Stimulated activated naive CD8-positive, alpha-beta T cell treated with anti-CD3 and anti-CD28 coated beads, Interleukin-15, amount 100 ng/mL, for 72 hours (primary cell): Measurements from ENCODE around the gene SIL1.
A peak's percentile ranks its signal among the peaks of the same experiment; 100 is the strongest.
"Not testable (repeated sequence)": the region's sequence is repeated elsewhere in the genome, so short reads cannot be mapped to it uniquely, and the experiment has no call there.

Source experiments
- ATAC-seq: fragments of 150-1000 bp; cut with Tn5 transposase; 2 replicates; pipeline ENCODE4 v1.10.0; 2021; ENCODE audit warnings: mild to moderate bottlenecking, moderate library complexity
- DNase-seq, 2 donors: peaks; one replicate each; pipeline ENCODE4 v3.0.0; 2021 to 2022
- H3K27ac Mint-ChIP-seq, 2 donors: one replicate each; pipeline ENCODE4 v1.8.0; 2022; ENCODE audit warnings: mild to moderate bottlenecking in 2 of 2, mixed read lengths in 2 of 2, moderate library complexity in 2 of 2
- H3K27me3 Mint-ChIP-seq: one replicate; pipeline ENCODE4 v1.8.0; 2022; ENCODE audit warnings: mixed read lengths
- H3K4me1 Mint-ChIP-seq: one replicate; pipeline ENCODE4 v1.8.0; 2022; ENCODE audit warnings: mild to moderate bottlenecking, mixed read lengths
- H3K4me3 Mint-ChIP-seq, 2 donors: one replicate each; pipeline ENCODE4 v1.8.0; 2022; ENCODE audit warnings: mild to moderate bottlenecking in 2 of 2, mixed read lengths in 2 of 2, moderate library complexity in 1 of 2
- H3K9me3 Mint-ChIP-seq, 2 donors: one replicate each; pipeline ENCODE4 v1.8.0; 2022; ENCODE audit warnings: mixed read lengths in 2 of 2

Gene SIL1

DNA sequence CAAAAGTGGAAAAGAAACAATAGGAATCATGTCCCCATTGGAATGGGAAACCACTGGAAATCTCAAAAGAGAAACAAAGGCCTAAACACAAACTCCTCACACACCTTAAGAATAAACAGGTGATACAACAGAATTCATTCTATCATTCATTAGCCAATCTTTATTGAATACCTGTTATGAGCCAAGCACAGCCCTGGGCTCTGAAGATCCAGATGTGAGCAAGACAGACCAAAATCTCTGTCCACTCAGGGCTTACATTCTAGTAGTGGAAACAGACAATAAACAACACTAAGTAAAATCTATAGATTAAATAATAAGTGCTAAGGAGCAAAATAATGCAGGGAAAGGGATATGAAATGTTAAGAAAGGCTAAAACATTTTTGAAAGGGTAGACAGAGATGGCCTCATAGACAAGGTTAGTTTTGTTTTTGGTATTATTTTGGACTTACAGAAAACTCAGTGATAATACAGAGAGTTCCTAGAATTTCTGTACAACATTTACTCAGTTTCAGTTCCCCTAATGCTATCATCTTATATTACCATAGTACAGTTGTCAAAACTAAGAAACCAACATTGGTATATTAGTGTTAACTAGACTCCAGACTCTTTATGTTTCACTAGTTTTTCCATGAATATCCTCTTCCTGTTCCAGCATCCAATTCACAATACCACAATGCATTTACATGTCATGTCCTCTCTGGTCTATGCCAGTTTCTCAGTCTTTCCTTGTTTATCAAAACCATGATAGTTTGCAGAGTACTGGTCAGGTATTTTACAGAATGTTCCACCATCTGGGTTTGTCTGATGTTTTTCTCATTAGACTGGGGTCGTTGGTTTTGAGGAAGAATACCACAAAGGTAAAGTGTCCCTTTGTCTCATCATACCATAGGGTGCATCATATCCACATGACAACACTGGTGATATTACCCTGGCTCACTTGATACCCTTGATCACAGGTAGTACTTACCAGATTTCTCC lies 103.7 kb downstream of the SIL1 start:
- H3K9me3 Mint-ChIP-seq: no peaks in the 10 kb centered on the region
- H3K27ac Mint-ChIP-seq: peak overlapping the region in 1 of 2 donors; percentile 41
- ATAC-seq (peak; percentile 80), DNase-seq (no peak)
- H3K4me1 Mint-ChIP-seq: peaks cover 21% of the 10 kb centered on the region
- peak overlapping the region in 1 of 2 donors; percentile 6 for H3K4me3 Mint-ChIP-seq
- H3K27me3 Mint-ChIP-seq: no peaks in the 10 kb centered on the region

GRCh38 chr5:139092741-139093343 lies 105.3 kb downstream of the SIL1 start:
- DNase-seq (no peak), ATAC-seq (no peak)
- H3K27me3 Mint-ChIP-seq: no peaks in the 10 kb centered on the region
- no peak overlapping the region for H3K4me3 Mint-ChIP-seq
- no peaks in the 10 kb centered on the region for H3K9me3 Mint-ChIP-seq
- H3K27ac Mint-ChIP-seq: peak overlapping the region in 1 of 2 donors; percentile 4
- peaks cover 36% of the 10 kb centered on the region for H3K4me1 Mint-ChIP-seq

DNA sequence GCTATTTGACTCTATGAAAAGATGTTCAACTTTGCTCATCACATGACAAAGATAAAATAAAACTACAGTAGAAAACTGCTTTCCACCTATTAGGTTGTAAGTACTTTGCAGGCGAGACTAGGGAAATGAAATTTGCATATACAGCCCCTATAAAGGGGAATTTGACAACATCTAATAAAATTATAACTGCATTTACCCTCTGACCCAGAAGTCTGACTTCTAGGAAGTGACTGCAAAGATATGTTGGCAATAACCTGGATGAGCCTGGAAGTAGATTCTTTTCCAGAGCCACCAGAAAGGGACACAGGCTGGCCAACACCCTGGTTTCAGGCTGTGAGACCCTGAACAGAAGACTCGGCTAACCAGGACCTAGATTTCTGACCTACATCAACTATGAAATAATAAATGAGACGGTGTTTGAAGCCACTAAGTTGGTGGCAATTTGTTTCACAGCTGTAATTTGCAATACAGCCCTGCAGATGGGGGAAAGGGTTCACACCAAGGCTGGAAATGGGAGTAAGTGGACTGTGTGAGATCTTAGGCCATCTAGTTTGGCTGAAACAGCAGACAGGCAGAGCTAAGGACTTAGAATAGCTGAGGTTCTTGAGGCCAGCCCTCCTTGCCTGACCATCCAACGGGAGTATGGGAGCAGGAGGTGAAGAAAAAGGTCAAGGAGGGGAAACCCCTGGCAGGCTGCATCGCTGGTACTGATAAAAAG lies 106.6 kb downstream of the SIL1 start:
- Mint-ChIP-seq H3K4me3 (no peak overlapping the region), H3K4me1 (peaks cover 38% of the 10 kb centered on the region), H3K9me3 (peaks cover 5 to 7% of the 10 kb centered on the region in 2 donors), H3K27ac (no peak overlapping the region), H3K27me3 (no peaks in the 10 kb centered on the region)
- no peak for ATAC-seq
- DNase-seq: no peak

DNA sequence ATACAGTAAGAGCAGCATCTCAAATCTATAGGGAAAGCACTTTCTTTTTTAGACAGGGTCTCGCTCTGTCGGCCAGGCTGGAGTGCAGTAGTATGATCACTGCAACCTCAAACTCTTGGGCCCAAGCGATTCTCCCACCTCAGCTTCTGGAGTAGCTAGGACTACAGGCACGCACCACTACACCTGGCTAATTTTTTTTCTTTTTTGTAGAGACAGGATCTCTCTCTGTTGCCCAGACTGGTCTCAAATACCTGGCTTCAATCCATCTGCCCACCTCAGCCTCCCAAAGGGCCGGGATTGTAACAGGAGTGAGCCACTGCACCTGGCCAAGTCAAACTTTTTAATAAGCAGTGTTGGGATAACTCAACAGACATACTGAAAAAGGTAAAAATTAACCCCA lies 107.6 kb downstream of the SIL1 start:
- H3K27ac Mint-ChIP-seq: no peak overlapping the region
- H3K4me3 Mint-ChIP-seq: no peak overlapping the region
- peaks cover 7 to 9% of the 10 kb centered on the region in 2 donors for H3K9me3 Mint-ChIP-seq
- H3K4me1 Mint-ChIP-seq: peaks cover 38% of the 10 kb centered on the region
- H3K27me3 Mint-ChIP-seq: no peaks in the 10 kb centered on the region
- DNase-seq (no peak), ATAC-seq (no peak)

- ATAC-seq (no peak), DNase-seq (no peak)
- Mint-ChIP-seq H3K27ac (no peak overlapping the region), H3K27me3 (no peaks in the 10 kb centered on the region), H3K9me3 (peaks cover 16 to 18% of the 10 kb centered on the region in 2 donors), H3K4me3 (no peak overlapping the region), H3K4me1 (peaks cover 19% of the 10 kb centered on the region)
Measured at GRCh38 chr5:139088024-139088423, 110.1 kb downstream of the SIL1 start.

DNA sequence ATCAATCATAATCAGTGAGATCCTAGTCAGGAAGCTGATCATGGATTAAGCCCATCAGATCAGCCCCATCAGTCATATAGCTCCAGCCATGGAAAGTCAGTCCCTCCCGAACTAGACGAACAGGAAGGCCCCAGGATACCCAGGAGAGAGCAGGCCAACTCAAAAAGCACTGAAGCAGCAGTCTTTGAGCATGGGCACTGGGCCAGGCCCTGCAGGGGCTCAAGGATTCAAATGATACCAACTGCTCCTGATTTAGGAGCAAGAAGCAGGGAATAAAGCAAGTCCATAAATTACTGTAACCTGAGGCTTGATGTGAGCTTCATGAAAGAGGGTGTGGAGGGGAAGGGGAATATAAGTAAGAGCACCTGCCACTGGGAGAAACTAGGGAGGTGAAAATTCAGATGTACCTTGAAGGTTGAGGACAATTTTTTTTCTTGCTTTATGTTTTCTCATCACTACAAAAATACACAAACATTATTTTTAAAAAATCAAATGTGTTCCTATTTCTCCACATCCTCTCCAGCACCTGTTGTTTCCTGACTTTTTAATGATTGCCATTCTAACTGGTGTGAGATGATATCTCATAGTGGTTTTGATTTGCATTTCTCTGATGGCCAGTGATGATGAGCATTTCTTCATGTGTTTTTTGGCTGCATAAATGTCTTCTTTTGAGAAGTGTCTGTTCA lies 115.2 kb downstream of the SIL1 start:
- H3K27ac Mint-ChIP-seq: no peak overlapping the region
- H3K9me3 Mint-ChIP-seq: peaks cover 16 to 18% of the 10 kb centered on the region in 2 donors
- no peak overlapping the region for H3K4me3 Mint-ChIP-seq
- DNase-seq (no peak), ATAC-seq (no peak)
- H3K4me1 Mint-ChIP-seq: peaks cover 14% of the 10 kb centered on the region
- no peaks in the 10 kb centered on the region for H3K27me3 Mint-ChIP-seq

DNA sequence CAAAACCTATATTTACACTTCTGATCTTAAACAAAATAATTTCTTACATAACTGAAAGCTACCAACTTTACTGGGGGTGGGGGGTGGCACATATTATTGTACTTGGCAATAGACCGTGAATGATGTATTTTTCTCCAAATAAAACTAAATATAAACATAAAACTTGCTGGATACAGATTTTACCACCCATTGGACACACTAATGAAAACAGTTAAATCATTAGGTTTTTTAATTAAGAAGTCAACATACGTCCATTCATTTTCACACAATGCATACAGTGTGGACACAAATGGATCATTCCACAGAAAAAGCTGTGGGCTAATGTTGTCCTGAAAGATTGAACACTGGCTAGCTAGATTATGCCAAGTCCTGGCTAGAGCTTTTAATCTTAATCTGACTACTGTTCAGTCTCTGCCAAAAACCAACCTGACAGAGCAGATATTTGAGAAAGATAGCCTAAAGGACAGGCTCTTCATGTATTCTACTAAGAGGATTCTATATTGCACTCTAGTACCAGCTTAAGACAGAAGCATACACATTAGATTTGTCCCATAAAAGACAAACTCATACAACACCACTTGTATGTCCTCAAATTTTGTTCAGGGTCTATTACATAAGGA lies 118.1 kb downstream of the SIL1 start:
- Mint-ChIP-seq H3K27me3 (no peaks in the 10 kb centered on the region), H3K27ac (no peak overlapping the region), H3K4me3 (no peak overlapping the region), H3K4me1 (peaks cover 10% of the 10 kb centered on the region), H3K9me3 (peaks cover 4% of the 10 kb centered on the region in 2 donors)
- no peak for ATAC-seq
- DNase-seq: no peak

- Mint-ChIP-seq H3K4me3 (no peak overlapping the region), H3K4me1 (peaks cover 10% of the 10 kb centered on the region), H3K27ac (peak overlapping the region in 1 of 2 donors; percentile 28), H3K27me3 (no peaks in the 10 kb centered on the region), H3K9me3 (no peaks in the 10 kb centered on the region)
- ATAC-seq (no peak), DNase-seq (no peak)
Measured at GRCh38 chr5:139079225-139079990, 118.8 kb downstream of the SIL1 start.

GRCh38 chr5:139078345-139078744 lies 119.8 kb downstream of the SIL1 start:
- no peak for ATAC-seq
- no peak overlapping the region for H3K27ac Mint-ChIP-seq

DNA sequence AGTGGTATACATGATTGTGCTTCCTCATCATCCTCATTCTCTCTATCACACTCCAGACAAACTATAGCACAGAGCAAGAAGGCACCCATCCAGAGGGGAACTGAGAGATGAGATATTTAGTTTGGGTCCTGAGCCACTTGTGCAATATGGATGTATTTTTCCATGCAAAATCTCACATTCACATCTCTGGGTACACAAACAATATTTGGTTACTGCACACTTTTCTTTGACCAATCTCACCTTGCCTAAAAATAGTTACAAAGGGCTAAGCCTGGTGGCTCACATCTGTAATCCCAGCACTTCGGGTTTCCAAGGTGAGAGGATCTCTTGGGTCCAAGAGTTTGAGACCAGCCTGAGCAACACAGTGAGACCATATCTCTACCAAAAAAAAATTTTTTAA lies 120.3 kb downstream of the SIL1 start:
- no peak for ATAC-seq

More at GRCh38 chr5:139078345-139078744, 119.8 kb downstream of the SIL1 start:
- Mint-ChIP-seq H3K4me1 (peaks cover 10% of the 10 kb centered on the region), H3K27me3 (no peaks in the 10 kb centered on the region), H3K9me3 (no peaks in the 10 kb centered on the region), H3K4me3 (no peak overlapping the region)
- no peak for DNase-seq

DNA sequence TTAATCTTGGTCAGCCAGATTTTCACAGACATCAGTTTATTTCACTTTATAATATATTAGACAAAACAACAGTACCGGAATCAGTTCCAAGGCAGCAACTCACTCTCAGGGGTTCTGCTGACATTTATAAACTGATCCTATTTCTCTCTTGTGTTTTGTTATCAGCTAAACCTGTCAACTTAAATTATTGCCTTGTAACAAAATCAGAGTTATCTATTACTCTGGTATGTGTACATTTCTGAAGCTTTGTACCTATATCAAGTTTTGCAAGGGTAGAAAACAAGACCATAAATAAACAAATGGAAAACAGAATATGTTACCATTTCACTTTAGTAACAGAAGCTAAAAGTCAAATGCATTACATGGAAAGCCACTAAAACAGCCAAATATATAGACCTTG lies 122.1 kb downstream of the SIL1 start:
- Mint-ChIP-seq H3K27me3 (no peaks in the 10 kb centered on the region), H3K9me3 (no peaks in the 10 kb centered on the region), H3K4me1 (peaks cover 10% of the 10 kb centered on the region), H3K27ac (no peak overlapping the region), H3K4me3 (no peak overlapping the region)
- DNase-seq (no peak), ATAC-seq (no peak)

More for the DNA sequence above, 120.3 kb downstream of the SIL1 start:
- Mint-ChIP-seq H3K27ac (no peak overlapping the region), H3K27me3 (no peaks in the 10 kb centered on the region), H3K4me1 (peaks cover 10% of the 10 kb centered on the region), H3K4me3 (no peak overlapping the region), H3K9me3 (no peaks in the 10 kb centered on the region)
- no peak for DNase-seq

DNA sequence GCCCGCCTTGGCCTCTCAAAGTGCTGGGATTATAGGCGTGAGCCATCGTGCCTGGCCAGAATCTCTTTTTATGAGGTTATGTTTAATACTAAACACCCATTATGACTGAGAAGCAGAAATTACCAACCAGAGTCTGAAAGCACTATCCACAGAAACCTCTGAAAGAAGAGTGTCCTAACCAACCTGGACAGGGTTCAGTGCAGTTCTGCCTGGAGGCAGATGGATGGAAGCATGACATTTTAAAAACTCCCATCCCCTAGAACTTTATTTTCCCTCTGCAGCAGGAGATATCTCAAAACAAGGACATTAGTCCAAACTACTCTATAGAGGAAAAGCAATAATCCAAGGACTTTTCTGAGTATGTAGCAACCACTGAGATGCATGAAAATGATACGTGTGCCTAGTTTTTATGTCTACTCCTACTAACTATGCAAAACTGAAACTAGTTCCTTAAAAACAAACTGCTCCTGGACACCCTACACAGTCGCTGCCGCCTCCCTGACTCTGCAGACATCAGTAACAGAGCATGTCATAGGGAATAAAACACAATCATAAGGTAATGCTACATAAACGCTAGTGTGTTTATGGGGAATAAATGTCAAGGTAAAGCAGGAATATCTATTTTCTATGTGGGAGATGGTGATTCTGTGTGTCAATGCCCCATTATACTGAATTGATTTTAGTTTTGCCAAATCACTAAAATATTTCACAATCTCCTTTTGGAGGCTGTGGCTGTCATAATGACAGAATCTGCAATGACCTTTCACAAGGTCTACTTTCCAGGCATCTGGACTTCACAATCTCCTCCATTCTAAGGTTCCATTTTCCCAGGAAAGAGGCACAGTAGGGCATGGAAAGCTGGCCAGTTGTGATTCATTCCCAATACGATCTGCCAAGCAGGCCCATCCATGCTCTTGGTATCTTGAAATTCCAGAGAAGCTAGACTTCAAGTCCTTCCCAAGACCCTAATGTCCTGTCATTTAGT lies 122.8 kb downstream of the SIL1 start:
- ATAC-seq (no peak), DNase-seq (no peak)
- Mint-ChIP-seq H3K27ac (no peak overlapping the region), H3K4me3 (no peak overlapping the region), H3K9me3 (no peaks in the 10 kb centered on the region), H3K4me1 (peaks cover 10% of the 10 kb centered on the region), H3K27me3 (no peaks in the 10 kb centered on the region)

- DNase-seq, ATAC-seq, H3K27me3 Mint-ChIP-seq, H3K4me3 Mint-ChIP-seq, H3K9me3 Mint-ChIP-seq, H3K27ac Mint-ChIP-seq, H3K4me1 Mint-ChIP-seq: not testable (repeated sequence)
Measured at GRCh38 chr5:139073956-139074355, 124.2 kb downstream of the SIL1 start.
